ENCODE data around the gene COPS8.

- no peak for TF ChIP-seq CTCF (conservative IDR thresholded peaks at IDR 0.05; ENCODE audit: low read depth, low read length)
- TF ChIP-seq EZH2 (IDR thresholded peaks at IDR 0.05; ENCODE audit: borderline replicate concordance, low read depth, low read length, poor library complexity, severe bottlenecking): no peak
Measured at GRCh38 chr2:237068005-237068576, 17.6 kb upstream of the COPS8 start.
